PC-3 (cell line): ENCODE data around the gene ESYT1.

Experiments
- EZH2 ChIP-seq: fragments of 300-600 bp; sonication (generic); IDR thresholded peaks from one replicate; pipeline ENCODE4 v1.6.1; 2017; ENCODE audit warnings: antibody characterized with exemption, mild to moderate bottlenecking, low read length; ENCODE audit not compliant: unreplicated experiment
- EZH2phosphoT487 ChIP-seq: fragments of 300-600 bp; sonication (generic); IDR thresholded peaks from 2 replicates; pipeline ENCODE4 v1.6.1; 2018; ENCODE audit warnings: mild to moderate bottlenecking, antibody characterized with exemption, low read length, borderline replicate concordance
- TF ChIP-seq, protein P1 (sequence below): fragments of 300-600 bp; sonication (generic); conservative IDR thresholded peaks from 2 replicates; pipeline ENCODE4 v1.5.1; 2017; ENCODE audit warnings: antibody characterized with exemption, low read depth, mild to moderate bottlenecking, low read length

DNA sequence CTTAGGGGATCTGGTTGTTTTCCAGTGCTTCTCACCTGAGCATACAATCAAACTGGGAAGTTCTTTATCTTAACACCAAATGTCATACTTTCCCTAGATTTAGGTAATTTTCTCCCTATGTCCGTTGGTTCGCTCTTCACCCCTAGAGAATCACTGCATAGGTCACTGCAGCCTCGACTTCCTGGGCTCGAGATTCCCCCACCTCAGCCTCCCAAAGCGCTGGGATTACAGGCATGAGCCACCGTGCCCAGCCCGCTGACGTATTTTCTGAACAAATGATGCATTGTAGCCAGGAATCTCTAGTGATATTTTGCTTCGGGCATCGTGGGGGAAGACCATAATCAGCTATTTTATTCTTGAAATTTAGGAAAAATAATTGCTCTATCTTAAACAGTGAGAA, 12.7 kb upstream of the ESYT1 start:
- TF ChIP-seq, protein P1, sequence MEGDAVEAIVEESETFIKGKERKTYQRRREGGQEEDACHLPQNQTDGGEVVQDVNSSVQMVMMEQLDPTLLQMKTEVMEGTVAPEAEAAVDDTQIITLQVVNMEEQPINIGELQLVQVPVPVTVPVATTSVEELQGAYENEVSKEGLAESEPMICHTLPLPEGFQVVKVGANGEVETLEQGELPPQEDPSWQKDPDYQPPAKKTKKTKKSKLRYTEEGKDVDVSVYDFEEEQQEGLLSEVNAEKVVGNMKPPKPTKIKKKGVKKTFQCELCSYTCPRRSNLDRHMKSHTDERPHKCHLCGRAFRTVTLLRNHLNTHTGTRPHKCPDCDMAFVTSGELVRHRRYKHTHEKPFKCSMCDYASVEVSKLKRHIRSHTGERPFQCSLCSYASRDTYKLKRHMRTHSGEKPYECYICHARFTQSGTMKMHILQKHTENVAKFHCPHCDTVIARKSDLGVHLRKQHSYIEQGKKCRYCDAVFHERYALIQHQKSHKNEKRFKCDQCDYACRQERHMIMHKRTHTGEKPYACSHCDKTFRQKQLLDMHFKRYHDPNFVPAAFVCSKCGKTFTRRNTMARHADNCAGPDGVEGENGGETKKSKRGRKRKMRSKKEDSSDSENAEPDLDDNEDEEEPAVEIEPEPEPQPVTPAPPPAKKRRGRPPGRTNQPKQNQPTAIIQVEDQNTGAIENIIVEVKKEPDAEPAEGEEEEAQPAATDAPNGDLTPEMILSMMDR, result no peak
- no peak for TF ChIP-seq EZH2
- TF ChIP-seq EZH2phosphoT487, result no peak
